DND-41 (cell line): Measurements from ENCODE around the gene DST.

ENCODE experiments used
- ATAC-seq: fragments of 200-7000 bp; cut with Tn5 transposase; 3 replicates; pipeline ENCODE4 v1.9.1; 2021; ENCODE audit warnings: low read depth; ENCODE audit not compliant: insufficient read depth
- DNase-seq: peaks from one replicate; pipeline ENCODE4 v3.0.0-alpha.2; 2020
- H2AFZ ChIP-seq: 2 replicates; pipeline ENCODE4 v1.6.0; 2012; ENCODE audit warnings: low read depth, low read length
- H3K27ac ChIP-seq: 2 replicates; pipeline ENCODE4 v1.5.1; 2012; ENCODE audit warnings: low read length, inconsistent platforms
- H3K27me3 ChIP-seq: fragments of 200-600 bp; sonication (generic); 2 replicates; pipeline ENCODE4 v1.6.0; 2012; ENCODE audit warnings: low read length, mild to moderate bottlenecking, inconsistent platforms; ENCODE audit not compliant: insufficient read depth, poor library complexity
- H3K36me3 ChIP-seq: 2 replicates; pipeline ENCODE4 v1.5.1; 2012; ENCODE audit warnings: low read length, inconsistent platforms; ENCODE audit not compliant: insufficient read depth
- H3K4me1 ChIP-seq: 2 replicates; pipeline ENCODE4 v1.5.1; 2012; ENCODE audit warnings: mild to moderate bottlenecking, low read length; ENCODE audit not compliant: insufficient read depth
- H3K4me2 ChIP-seq: 2 replicates; pipeline ENCODE4 v1.6.0; 2012; ENCODE audit warnings: mild to moderate bottlenecking, moderate library complexity, low read length, inconsistent platforms; ENCODE audit not compliant: insufficient read depth
- H3K4me3 ChIP-seq, 2 experiments: fragments of 200-600 bp in 1 of 2; shearing (Covaris generic) in 1 of 2; 2 replicates each; pipeline ENCODE4 v1.5.1; 2012 to 2016; ENCODE audit warnings: inconsistent platforms in 2 of 2, low read length in 2 of 2, mild to moderate bottlenecking in 2 of 2, low read depth in 1 of 2, moderate library complexity in 1 of 2
- H3K79me2 ChIP-seq: 2 replicates; pipeline ENCODE4 v1.6.0; 2012; ENCODE audit warnings: low read length, inconsistent platforms; ENCODE audit not compliant: insufficient read depth
- H3K9ac ChIP-seq: 2 replicates; pipeline ENCODE4 v1.6.0; 2012; ENCODE audit warnings: low read depth, mild to moderate bottlenecking, inconsistent platforms, low read length, moderate library complexity
- H3K9me3 ChIP-seq: 2 replicates; pipeline ENCODE4 v1.5.1; 2012; ENCODE audit warnings: low read length, moderate library complexity, mild to moderate bottlenecking, inconsistent platforms; ENCODE audit not compliant: insufficient read depth, severe bottlenecking
- H4K20me1 ChIP-seq: 2 replicates; pipeline ENCODE4 v1.6.0; 2012; ENCODE audit warnings: low read length; ENCODE audit not compliant: insufficient read depth
- CTCF ChIP-seq: IDR thresholded peaks from 2 replicates; pipeline ENCODE4 v1.5.1; 2012; ENCODE audit warnings: borderline replicate concordance, low read length, moderate library complexity, mild to moderate bottlenecking; ENCODE audit not compliant: poor library complexity, severe bottlenecking; ENCODE audit errors: extremely low read depth
- EZH2 ChIP-seq: IDR thresholded peaks from 3 replicates; pipeline ENCODE4 v1.6.1; 2012; ENCODE audit warnings: borderline replicate concordance, low read depth, mild to moderate bottlenecking, moderate library complexity, low read length, inconsistent platforms; ENCODE audit not compliant: severe bottlenecking

The DST gene

GRCh38 chr6:56420296-56420695 is 222.4 kb downstream of the DST start:
- no peaks in the 10 kb centered on the region for H4K20me1 ChIP-seq
- no peak overlapping the region for H3K9ac ChIP-seq
- H3K4me1 ChIP-seq: no peaks in the 10 kb centered on the region
- H3K79me2 ChIP-seq: no peaks in the 10 kb centered on the region
- no peaks in the 10 kb centered on the region for H3K27me3 ChIP-seq
- no peaks in the 10 kb centered on the region for H3K9me3 ChIP-seq
- no peak overlapping the region for H3K4me3 ChIP-seq
- TF ChIP-seq CTCF (no peak), EZH2 (no peak)
- H2AFZ ChIP-seq: no peak overlapping the region
- ATAC-seq (no peak), DNase-seq (no peak)
- no peaks in the 10 kb centered on the region for H3K36me3 ChIP-seq
- H3K27ac ChIP-seq: no peak overlapping the region
- H3K4me2 ChIP-seq: no peak overlapping the region

GRCh38 chr6:56419191-56419590 is 223.5 kb downstream of the DST start:
- DNase-seq (no peak), ATAC-seq (no peak)
- no peak overlapping the region for H3K4me3 ChIP-seq
- H3K4me2 ChIP-seq: no peak overlapping the region
- H3K9me3 ChIP-seq: no peaks in the 10 kb centered on the region
- H2AFZ ChIP-seq: no peak overlapping the region
- TF ChIP-seq EZH2 (no peak), CTCF (no peak)
- H3K27ac ChIP-seq: no peak overlapping the region
- H3K79me2 ChIP-seq: no peaks in the 10 kb centered on the region
- no peaks in the 10 kb centered on the region for H3K36me3 ChIP-seq
- H3K9ac ChIP-seq: no peak overlapping the region
- no peaks in the 10 kb centered on the region for H3K27me3 ChIP-seq
- H4K20me1 ChIP-seq: no peaks in the 10 kb centered on the region
- H3K4me1 ChIP-seq: no peaks in the 10 kb centered on the region

GRCh38 chr6:56417823-56418222 is 224.9 kb downstream of the DST start:
- no peaks in the 10 kb centered on the region for H3K9me3 ChIP-seq
- ATAC-seq (no peak), DNase-seq (no peak)
- H3K27ac ChIP-seq: no peak overlapping the region
- H3K4me3 ChIP-seq: no peak overlapping the region
- H3K36me3 ChIP-seq: no peaks in the 10 kb centered on the region
- H3K4me2 ChIP-seq: no peak overlapping the region
- no peak overlapping the region for H3K9ac ChIP-seq
- no peak overlapping the region for H2AFZ ChIP-seq
- no peaks in the 10 kb centered on the region for H3K79me2 ChIP-seq
- no peaks in the 10 kb centered on the region for H3K4me1 ChIP-seq
- TF ChIP-seq CTCF (no peak), EZH2 (no peak)
- H3K27me3 ChIP-seq: no peaks in the 10 kb centered on the region
- no peaks in the 10 kb centered on the region for H4K20me1 ChIP-seq

- Histone ChIP-seq H3K79me2 (no peaks in the 10 kb centered on the region), H3K4me3 (no peak overlapping the region), H2AFZ (no peak overlapping the region), H3K27ac (no peak overlapping the region), H3K36me3 (no peaks in the 10 kb centered on the region), H4K20me1 (no peaks in the 10 kb centered on the region), H3K27me3 (no peaks in the 10 kb centered on the region), H3K9me3 (no peaks in the 10 kb centered on the region), H3K4me2 (no peak overlapping the region), H3K9ac (no peak overlapping the region), H3K4me1 (no peaks in the 10 kb centered on the region)
- no peak for DNase-seq
- no peak for ATAC-seq
- TF ChIP-seq EZH2 (no peak), CTCF (no peak)
These were observed 226.4 kb downstream of the DST start for GRCh38 chr6:56416247-56416646.
